BLaER1 treated with 17β-estradiol and CSF1 and Interleukin-3, amounts not matched to agents 10 nM and 100 nM (cell line): ENCODE data around the gene PRCP.

ENCODE experiments used
- H3K27ac ChIP-seq, 11 experiments: shearing (Covaris generic); formaldehyde crosslinking; 2 replicates each; pipeline ENCODE4 v1.8.1; 2022
- H3K27me3 ChIP-seq, 11 experiments: shearing (Covaris generic); formaldehyde crosslinking; 2 replicates each; pipeline ENCODE4 v1.8.1; 2022
- H3K36me3 ChIP-seq, 11 experiments: shearing (Covaris generic); formaldehyde crosslinking; 2 replicates each; pipeline ENCODE4 v1.8.1; 2022
- H3K4me1 ChIP-seq, 10 experiments: shearing (Covaris generic); formaldehyde crosslinking; 2 replicates each; pipeline ENCODE4 v1.8.1; 2022
- H3K4me2 ChIP-seq, 11 experiments: shearing (Covaris generic); formaldehyde crosslinking; 2 replicates each; pipeline ENCODE4 v1.8.1; 2022
- H3K4me3 ChIP-seq, 10 experiments: shearing (Covaris generic); formaldehyde crosslinking; 2 replicates each; pipeline ENCODE4 v1.8.1; 2022
- H3K9ac ChIP-seq, 11 experiments: shearing (Covaris generic); formaldehyde crosslinking; 2 replicates each; pipeline ENCODE4 v1.8.1; 2022
- H3K9me3 ChIP-seq, 11 experiments: shearing (Covaris generic); formaldehyde crosslinking; replicated peaks in 1 of 11; 2 replicates each; pipeline ENCODE4 v1.8.1; 2022
- H4K20me1 ChIP-seq, 11 experiments: shearing (Covaris generic); formaldehyde crosslinking; 2 replicates each; pipeline ENCODE4 v1.8.1; 2022
- Cebpa-rat ChIP-seq, 11 experiments: shearing (Covaris generic); IDR thresholded peaks; 2 replicates each; pipeline ENCODE4 v1.8.1; 2022

The PRCP gene

GRCh38 chr11:82890002-82890341 lies 10.3 kb downstream of the PRCP start:
- Histone ChIP-seq H4K20me1 (peaks cover 0 to 10% (median 0%) of the 10 kb centered on the region in 11 experiments; a peak in 3 of 22 replicates), H3K4me3 (no peak overlapping the region)

GRCh38 chr11:82889133-82890001 lies 10.9 kb downstream of the PRCP start:
- Histone ChIP-seq H4K20me1 (peaks cover 0 to 10% (median 0%) of the 10 kb centered on the region in 11 experiments; a peak in 3 of 22 replicates), H3K9me3 (no peaks in the 10 kb centered on the region), H3K27me3 (no peaks in the 10 kb centered on the region), H3K4me1 (peaks cover 25 to 49% (median 35%) of the 10 kb centered on the region in 10 experiments), H3K4me3 (no peak overlapping the region), H3K9ac (no peak overlapping the region), H3K4me2 (peak overlapping the region; percentile 35 to 78 (median 66)), H3K27ac (peak overlapping the region in 4 of 11 experiments; percentile 15 to 54 (median 41); a peak in 7 of 22 replicates), H3K36me3 (no peaks in the 10 kb centered on the region)
- TF ChIP-seq Cebpa-rat (IDR thresholded peaks at IDR 0.05): no peak

More at GRCh38 chr11:82890002-82890341, 10.3 kb downstream of the PRCP start:
- Histone ChIP-seq H3K27ac (no peak overlapping the region), H3K9ac (no peak overlapping the region), H3K27me3 (no peaks in the 10 kb centered on the region), H3K4me2 (peak overlapping the region; percentile 35 to 78 (median 66)), H3K4me1 (peaks cover 22 to 43% (median 32%) of the 10 kb centered on the region in 10 experiments), H3K9me3 (no peaks in the 10 kb centered on the region), H3K36me3 (no peaks in the 10 kb centered on the region)
- no peak for TF ChIP-seq Cebpa-rat (IDR thresholded peaks at IDR 0.05)

- H3K36me3 ChIP-seq: 0 out of 22 replicates have a peak, but pooled peaks cover 0 to 5% (median 0%) of the 10 kb centered on the region in 11 experiments
- no peak for TF ChIP-seq Cebpa-rat (IDR thresholded peaks at IDR 0.05)
- no peak overlapping the region for H3K4me3 ChIP-seq
- H3K9me3 ChIP-seq: peaks cover 0 to 25% (median 14%) of the 10 kb centered on the region in 11 experiments; a peak in 16 of 22 replicates
- H4K20me1 ChIP-seq: no peaks in the 10 kb centered on the region
- peak overlapping the region in 4 of 11 experiments; percentile 0 to 36 (median 14); a peak in 2 of 22 replicates for H3K9ac ChIP-seq
- H3K27ac ChIP-seq: peak overlapping the region in 8 of 11 experiments; percentile 25 to 63 (median 44); a peak in 15 of 22 replicates
- peaks cover 24 to 39% (median 30%) of the 10 kb centered on the region in 10 experiments for H3K4me1 ChIP-seq
- peak overlapping the region; percentile 60 to 84 (median 69) for H3K4me2 ChIP-seq
- H3K27me3 ChIP-seq: no peaks in the 10 kb centered on the region
These were observed 16.4 kb downstream of the PRCP start for GRCh38 chr11:82883853-82884252.

- H3K27ac ChIP-seq: no peak overlapping the region
- no peak overlapping the region for H3K4me2 ChIP-seq
- no peak for TF ChIP-seq Cebpa-rat (IDR thresholded peaks at IDR 0.05)
- no peak overlapping the region for H3K9ac ChIP-seq
- H3K27me3 ChIP-seq: no peaks in the 10 kb centered on the region
- no peak overlapping the region for H3K4me3 ChIP-seq
- peaks cover 0 to 9% (median under 1%) of the 10 kb centered on the region in 10 experiments; a peak in 7 of 20 replicates for H3K4me1 ChIP-seq
- H3K9me3 ChIP-seq: peaks cover 16 to 38% (median 27%) of the 10 kb centered on the region in 11 experiments
- no peaks in the 10 kb centered on the region for H4K20me1 ChIP-seq
- H3K36me3 ChIP-seq: peaks cover 0 to 5% (median 0%) of the 10 kb centered on the region in 11 experiments; a peak in 2 of 22 replicates
These were observed 25.3 kb downstream of the PRCP start for GRCh38 chr11:82874646-82875523.

GRCh38 chr11:82873919-82874333 lies 26.3 kb downstream of the PRCP start:
- H3K4me2 ChIP-seq: peak overlapping the region in 4 of 11 experiments; percentile 0 to 22 (median 14); a peak in 3 of 22 replicates
- H3K4me1 ChIP-seq: peaks cover 0 to 13% (median 2%) of the 10 kb centered on the region in 10 experiments; a peak in 7 of 20 replicates
- H3K27me3 ChIP-seq: no peaks in the 10 kb centered on the region
- H3K9me3 ChIP-seq: peaks cover 15 to 31% (median 24%) of the 10 kb centered on the region in 11 experiments
- H3K36me3 ChIP-seq: peaks cover 0 to 5% (median 0%) of the 10 kb centered on the region in 11 experiments; a peak in 2 of 22 replicates
- no peak overlapping the region for H3K4me3 ChIP-seq
- no peak overlapping the region for H3K27ac ChIP-seq
- H3K9ac ChIP-seq: no peak overlapping the region
- no peaks in the 10 kb centered on the region for H4K20me1 ChIP-seq
- no peak for TF ChIP-seq Cebpa-rat (IDR thresholded peaks at IDR 0.05)

- peaks cover 0 to 14% (median 2%) of the 10 kb centered on the region in 10 experiments; a peak in 7 of 20 replicates for H3K4me1 ChIP-seq
- H3K27me3 ChIP-seq: no peaks in the 10 kb centered on the region
- no peak for TF ChIP-seq Cebpa-rat (IDR thresholded peaks at IDR 0.05)
- no peaks in the 10 kb centered on the region for H4K20me1 ChIP-seq
- no peak overlapping the region for H3K27ac ChIP-seq
- peaks cover 5 to 19% (median 13%) of the 10 kb centered on the region in 11 experiments for H3K9me3 ChIP-seq
- no peak overlapping the region for H3K9ac ChIP-seq
- H3K36me3 ChIP-seq: peaks cover 0 to 5% (median 0%) of the 10 kb centered on the region in 11 experiments; a peak in 1 of 22 replicates
- H3K4me3 ChIP-seq: no peak overlapping the region
- H3K4me2 ChIP-seq: no peak overlapping the region
These were observed 27.7 kb downstream of the PRCP start for GRCh38 chr11:82872377-82873150.

GRCh38 chr11:82871646-82872045 lies 28.6 kb downstream of the PRCP start:
- Histone ChIP-seq H3K36me3 (0 out of 22 replicates have a peak, but pooled peaks cover 0 to 3% (median 0%) of the 10 kb centered on the region in 11 experiments), H3K27ac (no peak overlapping the region), H3K4me1 (peaks cover 0 to 14% (median 2%) of the 10 kb centered on the region in 10 experiments; a peak in 7 of 20 replicates), H3K27me3 (no peaks in the 10 kb centered on the region), H3K9me3 (peaks cover 0 to 10% (median 4%) of the 10 kb centered on the region in 11 experiments; a peak in 16 of 22 replicates), H4K20me1 (no peaks in the 10 kb centered on the region), H3K4me3 (no peak overlapping the region), H3K4me2 (no peak overlapping the region), H3K9ac (no peak overlapping the region)
- TF ChIP-seq Cebpa-rat (IDR thresholded peaks at IDR 0.05): no peak

GRCh38 chr11:82869657-82870056 lies 30.6 kb downstream of the PRCP start:
- Histone ChIP-seq H4K20me1 (no peaks in the 10 kb centered on the region), H3K9me3 (no peaks in the 10 kb centered on the region), H3K36me3 (no peaks in the 10 kb centered on the region), H3K9ac (no peak overlapping the region), H3K27ac (no peak overlapping the region), H3K4me3 (no peak overlapping the region), H3K27me3 (no peaks in the 10 kb centered on the region), H3K4me1 (peaks cover 0 to 14% (median 2%) of the 10 kb centered on the region in 10 experiments; a peak in 7 of 20 replicates), H3K4me2 (peak overlapping the region in 2 of 11 experiments; percentile 12 to 58; a peak in 2 of 22 replicates)
- no peak for TF ChIP-seq Cebpa-rat (IDR thresholded peaks at IDR 0.05)
